GM18505 (cell line): ENCODE measurements around the gene FAM222A.

Experiments used
- ATAC-seq: cut with Tn5 transposase; IDR thresholded peaks from one replicate; pipeline ENCODE4 v1.9.1; 2021; ENCODE audit not compliant: unreplicated experiment
- POLR2A ChIP-seq: IDR thresholded peaks from 4 replicates; pipeline ENCODE4 v1.6.1; 2011; ENCODE audit warnings: borderline replicate concordance; ENCODE audit not compliant: insufficient read depth, insufficient read length; ENCODE audit errors: extremely low read depth

FAM222A gene

DNA sequence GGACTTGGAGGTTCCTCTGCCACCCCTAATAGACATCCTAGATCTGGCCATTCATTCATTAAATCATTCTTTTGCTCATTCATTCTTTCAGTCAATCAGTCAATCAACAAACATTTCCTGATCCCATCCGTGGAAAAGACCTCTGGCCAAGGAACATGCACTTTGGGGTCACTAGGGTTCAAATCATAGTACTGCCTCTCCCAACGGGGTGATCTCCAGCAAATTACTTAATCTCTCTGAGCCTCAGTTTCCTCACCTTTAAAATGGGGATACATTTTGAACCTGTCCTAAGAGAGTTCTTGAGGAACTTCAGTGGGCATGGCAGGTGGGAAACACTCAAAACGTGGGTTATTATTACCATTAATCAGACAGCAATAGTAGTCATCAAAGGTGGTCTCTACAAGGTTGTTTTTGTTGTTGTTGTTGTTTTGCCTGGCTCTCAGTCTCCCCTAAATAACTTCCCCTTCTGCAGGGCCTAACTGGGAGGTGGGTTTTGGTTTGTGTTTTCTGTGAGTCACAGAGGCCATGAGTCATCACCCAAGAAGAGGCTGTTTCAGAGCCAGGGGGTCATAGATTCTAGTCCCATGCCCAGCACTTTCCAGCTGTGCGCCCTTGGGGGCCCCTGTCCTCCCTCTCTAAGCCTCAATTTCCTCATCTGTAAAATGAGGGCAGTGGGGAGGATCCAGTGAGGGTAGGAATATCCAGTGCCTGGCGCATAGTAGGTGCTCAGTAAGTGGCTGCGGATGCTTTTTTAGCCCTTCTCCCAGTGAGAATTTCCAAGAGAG lies 16.9 kb upstream of the FAM222A start:
- no peak for ATAC-seq
- no peak for TF ChIP-seq POLR2A

DNA sequence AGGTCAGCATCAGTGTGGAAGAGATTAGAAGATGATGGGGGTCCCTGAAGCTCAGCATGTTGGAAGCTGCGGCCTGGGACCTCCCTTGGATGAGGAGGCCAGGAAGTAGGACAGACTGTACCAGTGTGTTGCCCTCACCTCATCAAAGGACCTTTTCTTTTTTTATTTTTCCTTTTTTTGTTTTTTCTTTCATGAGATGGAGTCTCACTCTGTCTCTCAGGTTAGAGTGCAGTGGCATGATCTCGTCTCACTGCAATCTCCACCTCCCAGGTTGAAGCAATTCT lies 16.4 kb upstream of the FAM222A start:
- ATAC-seq, result no peak
- TF ChIP-seq POLR2A, result no peak

DNA sequence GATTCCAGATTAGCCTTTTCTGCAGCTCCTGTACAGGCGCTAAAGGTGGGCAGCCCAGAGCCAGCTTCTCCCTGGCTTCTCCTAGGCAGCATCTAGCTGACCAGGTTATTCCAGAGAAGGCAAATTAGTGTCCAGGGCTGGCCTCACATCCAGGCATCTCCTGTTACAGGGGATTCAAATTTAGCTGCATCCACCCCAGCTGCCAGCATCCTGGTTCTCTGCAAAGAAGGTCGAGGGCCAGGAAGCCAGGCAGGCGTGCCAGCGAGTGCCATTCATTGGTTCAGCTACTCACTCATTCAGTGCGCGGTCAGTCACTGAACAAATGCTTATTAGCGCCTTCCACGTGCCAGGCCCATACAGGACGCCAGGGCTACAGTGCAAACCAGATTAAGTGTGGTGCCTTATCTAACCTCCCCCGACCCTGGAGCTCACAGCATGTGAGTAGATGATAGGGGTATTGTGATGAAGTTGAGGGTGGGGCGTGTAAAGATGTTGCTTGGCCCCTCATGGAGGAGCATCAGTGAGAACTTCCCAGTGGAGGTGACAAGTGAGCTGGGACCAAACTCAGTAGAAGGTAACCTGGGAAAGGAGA lies 15.7 kb upstream of the FAM222A start:
- no peak for ATAC-seq
- no peak for TF ChIP-seq POLR2A

DNA sequence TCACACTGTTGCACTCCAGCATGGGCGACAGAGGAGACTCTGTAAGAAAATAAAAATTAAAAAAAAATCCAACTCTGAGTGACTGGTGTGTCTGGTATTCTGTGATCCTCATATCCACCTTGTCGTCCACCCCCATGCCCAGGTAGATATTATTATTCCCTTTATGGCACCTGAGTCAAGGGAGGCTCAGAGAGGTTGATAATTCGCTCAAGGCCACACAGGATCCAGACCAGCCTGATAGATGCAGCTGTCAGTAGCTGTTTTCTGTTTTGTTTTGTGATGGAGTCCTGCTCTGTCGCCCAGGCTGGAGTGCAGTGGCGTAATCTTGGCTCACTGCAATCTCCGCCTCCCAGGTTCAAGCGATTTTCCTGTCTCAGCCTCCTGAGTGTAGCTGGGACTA lies 14.8 kb upstream of the FAM222A start:
- TF ChIP-seq POLR2A, result no peak
- no peak for ATAC-seq

DNA sequence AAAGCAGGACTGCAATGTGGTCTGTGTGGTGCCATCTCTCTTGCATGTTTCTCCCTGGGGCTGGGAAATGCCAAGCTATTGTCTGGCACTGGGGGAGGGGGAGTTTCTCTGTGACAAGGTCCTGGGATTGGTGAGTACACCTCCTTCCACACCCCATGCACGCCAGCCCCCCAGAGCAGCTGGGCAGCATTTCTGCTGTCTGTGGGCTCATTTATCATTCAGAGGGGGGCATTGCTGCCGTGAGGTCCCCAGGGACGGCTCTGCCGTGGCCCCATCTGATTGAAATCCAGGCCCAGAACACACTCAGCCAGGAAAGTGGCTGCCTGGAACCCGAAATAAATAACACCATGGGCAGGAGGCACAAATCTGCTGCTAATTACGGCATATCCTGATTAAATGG lies 12.6 kb upstream of the FAM222A start:
- no peak for TF ChIP-seq POLR2A
- no peak for ATAC-seq

DNA sequence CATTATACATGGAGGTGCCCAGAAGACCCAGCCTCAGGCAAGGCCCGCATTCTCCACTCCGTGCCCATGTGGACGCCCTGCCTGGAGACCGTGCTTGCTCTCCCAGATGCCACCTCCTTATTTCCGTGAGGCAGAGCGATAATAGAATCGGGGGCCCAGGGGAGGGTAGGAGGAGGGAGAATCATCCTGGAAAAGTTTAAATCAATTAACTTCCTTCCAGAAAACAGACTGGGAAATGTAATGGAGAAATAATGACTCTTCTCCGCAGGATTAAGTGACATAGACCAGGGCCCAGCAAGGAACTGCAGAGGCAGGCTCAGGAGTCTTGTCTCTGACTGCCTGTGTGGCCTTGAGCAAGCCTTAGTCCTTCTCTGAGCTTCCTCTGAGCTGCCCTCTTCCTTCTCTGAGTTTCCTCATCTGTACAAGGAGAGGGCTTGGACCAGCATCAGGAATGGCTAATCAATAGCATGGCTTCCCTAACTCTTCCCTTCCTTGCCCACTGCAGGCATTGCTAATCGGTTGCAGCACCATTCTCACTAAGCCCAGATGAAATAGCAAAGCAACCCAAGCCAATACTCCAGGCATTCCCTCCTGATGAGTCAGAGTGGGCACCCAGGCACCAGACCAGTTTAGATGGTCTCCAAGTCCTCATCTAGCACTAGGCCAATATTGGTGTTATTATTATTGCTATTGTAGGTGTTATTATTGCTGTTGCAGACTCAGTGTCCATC lies 11.3 kb upstream of the FAM222A start:
- TF ChIP-seq POLR2A, result no peak

DNA sequence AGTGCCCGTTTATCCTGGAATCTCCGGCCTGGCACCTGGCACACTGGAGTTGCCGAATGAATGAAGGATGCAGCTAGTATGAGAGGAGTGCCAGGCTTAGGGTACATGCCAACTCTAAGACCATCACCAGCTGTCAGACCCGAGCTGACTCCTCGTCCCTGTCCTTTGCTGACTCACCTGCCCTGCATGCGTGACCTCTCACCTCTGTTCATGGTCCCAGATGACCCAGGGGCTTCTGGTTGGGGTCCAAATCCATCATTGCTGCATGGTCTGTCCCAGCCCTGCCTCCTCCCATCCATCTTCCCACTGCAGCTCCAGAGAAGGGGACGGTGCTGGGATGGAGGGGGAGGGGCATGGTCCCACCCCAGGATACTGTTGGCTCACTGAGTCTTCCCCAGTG lies 9.9 kb upstream of the FAM222A start:
- no peak for ATAC-seq

More for the DNA sequence above, 11.3 kb upstream of the FAM222A start:
- ATAC-seq, result no peak

DNA sequence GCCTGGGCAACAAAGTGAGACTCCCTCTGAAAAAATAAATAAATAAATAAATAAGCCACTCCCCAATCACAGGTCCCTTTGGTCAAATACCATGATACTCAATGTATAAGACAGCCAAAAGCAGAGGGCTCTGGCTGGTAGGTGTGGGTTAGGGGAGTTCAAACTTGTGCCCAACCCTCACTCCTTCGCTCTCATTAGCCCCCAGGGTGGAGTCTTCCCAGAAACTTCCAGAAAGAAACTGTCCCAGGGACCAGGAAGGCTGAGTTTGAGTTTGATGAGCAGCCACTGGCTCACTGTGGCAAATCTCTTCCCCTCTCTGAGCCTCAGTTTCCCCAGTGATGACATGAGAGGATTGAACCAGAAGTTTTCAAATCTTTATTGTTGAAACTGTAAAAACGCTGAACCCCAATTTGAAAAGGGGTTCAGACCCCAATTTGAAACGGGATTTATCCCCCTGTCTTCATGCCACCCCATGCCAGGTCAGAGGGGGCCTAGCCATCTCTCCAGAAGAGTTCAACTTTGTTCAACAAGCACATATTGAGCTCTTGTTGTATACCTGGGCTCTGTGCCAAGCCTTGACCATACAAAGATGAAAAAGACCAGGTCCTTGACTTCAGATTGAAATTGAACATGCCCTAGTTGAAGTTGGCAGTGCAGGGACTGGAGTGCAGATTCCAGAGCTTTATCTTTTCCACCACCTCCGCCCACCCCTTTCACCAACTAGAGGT lies 9.1 kb upstream of the FAM222A start:
- no peak for ATAC-seq
- no peak for TF ChIP-seq POLR2A

More for the DNA sequence above, 9.9 kb upstream of the FAM222A start:
- no peak for TF ChIP-seq POLR2A

DNA sequence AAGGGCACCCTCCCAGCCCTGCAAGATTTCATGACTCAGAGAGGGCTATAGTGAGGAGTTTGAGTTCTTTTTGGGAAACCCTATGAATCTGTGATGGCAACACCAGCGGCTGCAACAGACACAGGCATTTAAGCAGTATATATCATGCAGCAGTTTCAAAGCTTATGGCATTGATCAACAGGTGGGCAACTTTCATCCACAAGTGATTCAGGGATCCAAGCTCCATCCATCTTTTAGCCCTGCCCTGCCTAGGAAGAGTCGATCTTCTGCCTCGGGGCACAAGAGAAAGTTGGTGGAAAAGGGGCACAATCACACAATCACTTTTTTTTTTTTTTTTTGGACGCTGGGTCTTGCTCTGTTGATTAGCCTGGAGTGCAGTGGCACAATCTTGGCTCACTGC lies 8.3 kb upstream of the FAM222A start:
- TF ChIP-seq POLR2A, result no peak
- ATAC-seq, result no peak

DNA sequence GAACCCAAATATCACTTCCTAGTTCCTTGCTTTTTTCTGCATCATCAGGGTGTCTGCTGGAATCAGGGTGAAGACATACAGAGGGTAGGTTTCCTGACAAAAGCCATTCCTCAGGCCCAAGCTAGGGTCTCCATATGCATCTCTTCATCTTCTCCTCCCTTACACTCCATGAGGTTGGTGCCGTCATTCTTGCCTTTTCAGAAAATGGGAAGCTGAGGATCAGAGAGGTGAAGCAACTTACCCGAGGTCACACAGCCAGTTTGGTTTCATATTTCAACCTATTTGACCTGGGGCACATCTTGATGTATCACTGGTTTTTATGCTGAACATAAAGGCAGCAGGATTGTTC lies 7.3 kb upstream of the FAM222A start:
- ATAC-seq, result no peak
- TF ChIP-seq POLR2A, result no peak

DNA sequence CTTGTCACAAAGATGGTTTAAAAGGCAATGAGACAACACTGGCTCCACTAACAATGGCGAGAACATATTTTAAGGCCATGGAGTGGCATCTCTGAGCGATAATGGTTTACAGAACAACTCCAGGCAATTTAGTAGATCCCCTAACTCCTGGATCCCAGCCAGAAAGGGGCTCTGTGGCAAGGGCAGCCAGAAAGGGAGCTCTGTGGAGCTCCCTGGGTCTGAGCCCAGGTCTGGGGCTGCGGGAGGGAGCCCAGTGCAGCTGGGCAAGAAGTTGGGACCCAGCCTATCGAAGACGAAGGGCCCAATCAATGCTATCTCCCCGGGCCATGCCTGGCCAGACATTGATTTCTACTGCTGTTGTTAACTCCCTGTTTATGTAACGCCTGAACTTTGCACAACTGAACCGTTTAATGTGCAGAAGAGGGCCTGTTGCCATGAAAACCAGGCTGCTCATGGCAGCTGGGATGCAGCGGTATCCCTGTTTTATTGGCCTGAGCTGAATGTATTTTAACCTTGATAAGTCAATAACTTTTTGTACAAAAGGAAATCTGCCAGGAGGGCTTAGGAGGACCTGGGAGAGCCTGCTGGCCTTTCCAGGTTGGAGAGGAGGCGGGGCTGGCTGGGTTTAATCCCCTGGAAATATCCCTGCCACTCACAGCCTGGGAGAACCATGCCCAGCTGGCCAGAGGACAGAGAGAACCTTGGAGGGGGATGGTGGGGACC lies 6.7 kb upstream of the FAM222A start:
- no peak for ATAC-seq
- no peak for TF ChIP-seq POLR2A

DNA sequence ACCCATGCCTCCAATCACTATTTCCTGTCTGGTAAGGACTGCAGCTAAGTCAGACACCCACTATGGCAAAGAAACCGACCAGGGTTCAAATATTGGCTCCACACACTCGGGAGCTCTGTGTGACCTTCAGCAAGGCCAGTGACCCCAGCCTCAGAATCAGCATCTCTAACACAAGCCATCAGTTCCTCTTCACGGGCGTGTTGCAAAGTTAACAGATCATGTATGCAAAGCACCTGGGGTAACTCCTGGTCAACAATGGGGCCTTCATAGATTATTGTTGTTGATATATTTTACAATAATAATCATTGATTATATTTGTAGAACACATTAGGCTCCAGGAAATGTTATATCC lies 6.2 kb upstream of the FAM222A start:
- TF ChIP-seq POLR2A, result no peak
- no peak for ATAC-seq

DNA sequence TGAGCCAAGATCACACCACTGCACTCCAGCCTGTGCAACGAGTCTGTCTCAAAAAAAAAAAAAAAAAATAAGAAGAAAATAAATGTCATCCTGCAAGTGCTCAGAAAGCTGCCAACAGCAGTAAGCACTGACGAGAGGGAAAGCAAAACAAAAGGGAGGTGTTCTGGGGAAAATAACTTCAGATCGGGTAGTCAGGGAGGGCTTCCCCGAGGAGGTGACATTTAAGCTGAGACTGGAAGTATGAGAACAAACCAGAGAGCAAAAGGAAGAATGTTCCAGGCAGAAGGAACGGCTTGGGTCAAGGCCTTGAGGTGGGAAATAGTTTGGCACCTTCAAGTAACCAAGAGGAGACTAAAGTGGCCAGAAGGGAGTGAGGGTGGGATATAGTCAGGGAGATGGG lies 4.7 kb upstream of the FAM222A start:
- TF ChIP-seq POLR2A, result no peak
- no peak for ATAC-seq
